Measurements from ENCODE around the gene MGAT3.

GRCh38 chr22:39428597-39429071 is 28.2 kb upstream of the MGAT3 start:
- TF ChIP-seq, protein P1, sequence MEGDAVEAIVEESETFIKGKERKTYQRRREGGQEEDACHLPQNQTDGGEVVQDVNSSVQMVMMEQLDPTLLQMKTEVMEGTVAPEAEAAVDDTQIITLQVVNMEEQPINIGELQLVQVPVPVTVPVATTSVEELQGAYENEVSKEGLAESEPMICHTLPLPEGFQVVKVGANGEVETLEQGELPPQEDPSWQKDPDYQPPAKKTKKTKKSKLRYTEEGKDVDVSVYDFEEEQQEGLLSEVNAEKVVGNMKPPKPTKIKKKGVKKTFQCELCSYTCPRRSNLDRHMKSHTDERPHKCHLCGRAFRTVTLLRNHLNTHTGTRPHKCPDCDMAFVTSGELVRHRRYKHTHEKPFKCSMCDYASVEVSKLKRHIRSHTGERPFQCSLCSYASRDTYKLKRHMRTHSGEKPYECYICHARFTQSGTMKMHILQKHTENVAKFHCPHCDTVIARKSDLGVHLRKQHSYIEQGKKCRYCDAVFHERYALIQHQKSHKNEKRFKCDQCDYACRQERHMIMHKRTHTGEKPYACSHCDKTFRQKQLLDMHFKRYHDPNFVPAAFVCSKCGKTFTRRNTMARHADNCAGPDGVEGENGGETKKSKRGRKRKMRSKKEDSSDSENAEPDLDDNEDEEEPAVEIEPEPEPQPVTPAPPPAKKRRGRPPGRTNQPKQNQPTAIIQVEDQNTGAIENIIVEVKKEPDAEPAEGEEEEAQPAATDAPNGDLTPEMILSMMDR (IDR thresholded peaks at IDR 0.05), result no peak
- TF ChIP-seq POLR2AphosphoS5 (IDR thresholded peaks at IDR 0.05; ENCODE audit: low read depth, low read length), result no peak
- TF ChIP-seq SIN3A (IDR thresholded peaks at IDR 0.05; ENCODE audit: borderline replicate concordance, insufficient read depth, low read depth, low read length), result no peak
- TF ChIP-seq TCF7L2 (IDR thresholded peaks at IDR 0.05; ENCODE audit: low read depth, low read length), result no peak
